ENCODE results near the gene PPCDC. TPM values are rescaled to one million over a fixed set of nuclear protein-coding genes. Genes with fewer than 3 reads are reported as not detected.

Gene PPCDC
- polyA plus RNA-seq, 1 donor (not counting 4 experiments of a cell fraction or from before 2014, with no cell fraction given), result 11.9 TPM

DNA sequence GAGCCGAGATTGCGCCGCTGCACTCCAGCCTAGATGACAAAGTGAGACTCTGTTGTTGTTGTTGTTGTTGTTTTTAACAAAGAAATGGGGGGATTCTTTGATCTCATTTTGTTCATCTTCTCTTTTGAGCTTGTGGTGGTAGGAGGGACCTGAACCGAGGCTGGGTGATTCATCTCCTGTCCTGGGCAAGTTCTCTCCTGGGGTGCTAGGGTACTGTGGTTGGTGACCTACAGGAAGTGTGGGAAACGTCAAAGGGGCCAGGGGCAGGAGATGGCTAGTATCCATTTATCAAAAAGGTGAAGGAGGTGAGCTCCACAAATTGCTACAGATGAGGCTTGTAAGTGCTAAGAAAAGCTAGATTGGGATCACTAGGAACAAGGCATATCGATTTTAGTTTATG, 14.3 kb downstream of the PPCDC start:
- Histone ChIP-seq H3K27me3 (ENCODE audit: control insufficient read depth, extremely low read depth, insufficient read depth, low read length) (no peaks in the 10 kb centered on the region), H3K79me2 (ENCODE audit: control insufficient read depth, insufficient read depth, low read length) (no peaks in the 10 kb centered on the region), H3K9ac (ENCODE audit: control insufficient read depth, extremely low read depth, insufficient read depth, low read length) (no peak overlapping the region), H3K4me3 (ENCODE audit: control insufficient read depth in 2 of 3, extremely low read depth in 1 of 3, insufficient read depth in 2 of 3, low read depth in 1 of 3, low read length in 3 of 3) (no peak overlapping the region), H3K4me1 (ENCODE audit: control insufficient read depth, extremely low read depth, insufficient read depth, low read length) (peaks cover 20% of the 10 kb centered on the region), H3K27ac (ENCODE audit: control insufficient read depth, insufficient read depth, low read length) (no peak overlapping the region), H3K9me3 (ENCODE audit: control insufficient read depth, low read depth, low read length) (no peaks in the 10 kb centered on the region), H3K36me3 (ENCODE audit: control insufficient read depth in 2 of 2, extremely low read depth in 1 of 2, insufficient read depth in 2 of 2, low read length in 2 of 2) (peaks cover 0 to 5% of the 10 kb centered on the region in 2 experiments), H3K4me2 (ENCODE audit: control insufficient read depth, extremely low read depth, insufficient read depth, low read depth, low read length) (peak overlapping the region; percentile 10), H3K9me1 (ENCODE audit: control insufficient read depth, extremely low read depth, insufficient read depth, low read length) (no peaks in the 10 kb centered on the region), H4K20me1 (ENCODE audit: control insufficient read depth, extremely low read depth, insufficient read depth, low read length) (no peaks in the 10 kb centered on the region), H2AFZ (ENCODE audit: control insufficient read depth, low read length) (no peak overlapping the region)
- dilution Hi-C loops (cut with MboI; ENCODE audit: extremely low pct_ligation_motif_present, low sequenced_read_pairs), result no loop called here
- no peak for DNase-seq (ENCODE audit: low read depth, low spot score)
- no peak for FAIRE-seq
- TF ChIP-seq, protein P1, sequence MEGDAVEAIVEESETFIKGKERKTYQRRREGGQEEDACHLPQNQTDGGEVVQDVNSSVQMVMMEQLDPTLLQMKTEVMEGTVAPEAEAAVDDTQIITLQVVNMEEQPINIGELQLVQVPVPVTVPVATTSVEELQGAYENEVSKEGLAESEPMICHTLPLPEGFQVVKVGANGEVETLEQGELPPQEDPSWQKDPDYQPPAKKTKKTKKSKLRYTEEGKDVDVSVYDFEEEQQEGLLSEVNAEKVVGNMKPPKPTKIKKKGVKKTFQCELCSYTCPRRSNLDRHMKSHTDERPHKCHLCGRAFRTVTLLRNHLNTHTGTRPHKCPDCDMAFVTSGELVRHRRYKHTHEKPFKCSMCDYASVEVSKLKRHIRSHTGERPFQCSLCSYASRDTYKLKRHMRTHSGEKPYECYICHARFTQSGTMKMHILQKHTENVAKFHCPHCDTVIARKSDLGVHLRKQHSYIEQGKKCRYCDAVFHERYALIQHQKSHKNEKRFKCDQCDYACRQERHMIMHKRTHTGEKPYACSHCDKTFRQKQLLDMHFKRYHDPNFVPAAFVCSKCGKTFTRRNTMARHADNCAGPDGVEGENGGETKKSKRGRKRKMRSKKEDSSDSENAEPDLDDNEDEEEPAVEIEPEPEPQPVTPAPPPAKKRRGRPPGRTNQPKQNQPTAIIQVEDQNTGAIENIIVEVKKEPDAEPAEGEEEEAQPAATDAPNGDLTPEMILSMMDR (optimal IDR thresholded peaks at IDR 0.05 in 1 of 3, IDR thresholded peaks at IDR 0.05 in 1 of 3, conservative IDR thresholded peaks at IDR 0.05 in 1 of 3; ENCODE audit: extremely low read depth in 1 of 3, insufficient read depth in 2 of 3, low read length in 3 of 3), result no peak
- TF ChIP-seq EZH2 (IDR thresholded peaks at IDR 0.05; ENCODE audit: low read length), result no peak

DNA sequence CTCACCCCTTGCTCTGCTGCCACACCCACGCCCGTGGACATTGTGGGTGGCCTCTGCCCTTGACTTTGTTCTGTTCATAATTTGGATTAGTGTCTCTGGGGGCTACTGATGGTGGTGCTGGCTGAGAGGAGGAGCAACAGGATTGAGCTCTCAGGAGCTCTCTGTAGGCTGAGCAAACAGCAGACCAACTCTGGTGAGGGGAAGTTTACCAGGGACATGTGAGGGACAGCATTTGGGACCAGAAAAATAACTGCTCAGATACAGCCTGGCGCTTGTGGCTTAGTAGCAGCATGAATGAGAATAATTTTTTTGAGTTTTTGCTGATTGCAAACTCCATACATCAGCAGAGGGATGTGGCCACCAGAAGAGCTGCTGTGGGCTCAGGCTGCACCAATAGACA, 14.8 kb downstream of the PPCDC start:
- Histone ChIP-seq H3K9me1 (ENCODE audit: control insufficient read depth, extremely low read depth, insufficient read depth, low read length) (no peaks in the 10 kb centered on the region), H2AFZ (ENCODE audit: control insufficient read depth, low read length) (no peak overlapping the region), H3K4me1 (ENCODE audit: control insufficient read depth, extremely low read depth, insufficient read depth, low read length) (peaks cover 20% of the 10 kb centered on the region), H3K9ac (ENCODE audit: control insufficient read depth, extremely low read depth, insufficient read depth, low read length) (no peak overlapping the region), H3K36me3 (ENCODE audit: control insufficient read depth in 2 of 2, extremely low read depth in 1 of 2, insufficient read depth in 2 of 2, low read length in 2 of 2) (peaks cover 0 to 5% of the 10 kb centered on the region in 2 experiments), H4K20me1 (ENCODE audit: control insufficient read depth, extremely low read depth, insufficient read depth, low read length) (no peaks in the 10 kb centered on the region), H3K9me3 (ENCODE audit: control insufficient read depth, low read depth, low read length) (no peaks in the 10 kb centered on the region), H3K27me3 (ENCODE audit: control insufficient read depth, extremely low read depth, insufficient read depth, low read length) (no peaks in the 10 kb centered on the region), H3K4me3 (ENCODE audit: control insufficient read depth in 2 of 3, extremely low read depth in 1 of 3, insufficient read depth in 2 of 3, low read depth in 1 of 3, low read length in 3 of 3) (no peak overlapping the region), H3K27ac (ENCODE audit: control insufficient read depth, insufficient read depth, low read length) (no peak overlapping the region), H3K79me2 (ENCODE audit: control insufficient read depth, insufficient read depth, low read length) (no peaks in the 10 kb centered on the region), H3K4me2 (ENCODE audit: control insufficient read depth, extremely low read depth, insufficient read depth, low read depth, low read length) (no peak overlapping the region)
- no peak for DNase-seq (ENCODE audit: low read depth, low spot score)
- dilution Hi-C loops (cut with MboI; ENCODE audit: extremely low pct_ligation_motif_present, low sequenced_read_pairs), result no loop called here
- TF ChIP-seq, protein P1 (optimal IDR thresholded peaks at IDR 0.05 in 1 of 3, IDR thresholded peaks at IDR 0.05 in 1 of 3, conservative IDR thresholded peaks at IDR 0.05 in 1 of 3; ENCODE audit: extremely low read depth in 1 of 3, insufficient read depth in 2 of 3, low read length in 3 of 3), result no peak
- no peak for TF ChIP-seq EZH2 (IDR thresholded peaks at IDR 0.05; ENCODE audit: low read length)
- no peak for FAIRE-seq

All from keratinocyte (primary cell).